MM.1S (cell line): ENCODE data around the gene CREB5.

Experiments used
- CTCF ChIP-seq: fragments of 300-600 bp; sonication (generic); IDR thresholded peaks from 2 replicates; pipeline ENCODE4 v1.5.1; 2016; ENCODE audit warnings: antibody characterized with exemption, low read length, mixed read lengths
- EZH2 ChIP-seq: fragments of 300-600 bp; sonication (generic); optimal IDR thresholded peaks from 2 replicates; pipeline ENCODE3; 2017; ENCODE audit warnings: low read depth, mild to moderate bottlenecking, antibody characterized with exemption, low read length, mixed read lengths

- no peak for TF ChIP-seq CTCF
- no peak for TF ChIP-seq EZH2
Measured at GRCh38 chr7:28493477-28493876, 81.2 kb downstream of the CREB5 start.
